Dendritic cell treated with granulocyte-macrophage colony-stimulating factor and Interleukin-4, amounts not matched to agents 40 ng/mL and 50 ng/mL, for 4 days (primary cell): ENCODE results near the gene CTU1.

Source experiments
- H3K27ac Mint-ChIP-seq: one replicate; pipeline ENCODE4 v1.8.0; 2022; ENCODE audit warnings: mild to moderate bottlenecking, mixed read lengths
- H3K27me3 Mint-ChIP-seq: one replicate; pipeline ENCODE4 v1.8.0; 2022; ENCODE audit warnings: mild to moderate bottlenecking, mixed read lengths
- H3K36me3 Mint-ChIP-seq: one replicate; pipeline ENCODE4 v1.8.0; 2022; ENCODE audit warnings: low read depth, mixed read lengths
- H3K4me1 Mint-ChIP-seq: one replicate; pipeline ENCODE4 v1.8.0; 2022; ENCODE audit warnings: low read depth, mixed read lengths
- H3K4me3 Mint-ChIP-seq: one replicate; pipeline ENCODE4 v1.8.0; 2022; ENCODE audit warnings: mild to moderate bottlenecking, moderate library complexity, mixed read lengths
- H3K9me3 Mint-ChIP-seq: one replicate; pipeline ENCODE4 v1.8.0; 2022; ENCODE audit warnings: mixed read lengths
- intact Hi-C: fragments of 100-400 bp; cut with micrococcal nuclease; formaldehyde crosslinking; loops from one replicate; pipeline ENCODE4 v1.15.0; 2022

Gene CTU1

GRCh38 chr19:51124729-51125128, 16.5 kb upstream of the CTU1 start, which contains the start of gene SIGLEC9:
SIGLEC9 (plus strand) TSS chr19:51124906; CDS start chr19:51124975, 69 bp downstream.
- no peaks in the 10 kb centered on the region for H3K27me3 Mint-ChIP-seq
- H3K4me1 Mint-ChIP-seq, result peaks cover 97% of the 10 kb centered on the region
- intact Hi-C loops, result loop anchor here (2.0 kb wide), 1 partner anchor 16 kb away; the partner anchor contains the start of gene CTU1
- H3K36me3 Mint-ChIP-seq, result peaks cover 51% of the 10 kb centered on the region
- H3K4me3 Mint-ChIP-seq, result peak within 1 kb of the TSS; percentile 88
- no peaks in the 10 kb centered on the region for H3K9me3 Mint-ChIP-seq
- H3K27ac Mint-ChIP-seq, result peak within 1 kb of the TSS; percentile 97

- H3K27ac Mint-ChIP-seq, result peak overlapping the region; percentile 97
- H3K4me3 Mint-ChIP-seq, result peak overlapping the region; percentile 88
- intact Hi-C loops, result loop anchor here (2.0 kb wide), 1 partner anchor 15 kb away; the partner anchor contains the start of gene CTU1
- H3K9me3 Mint-ChIP-seq, result no peaks in the 10 kb centered on the region
- peaks cover 99% of the 10 kb centered on the region for H3K4me1 Mint-ChIP-seq
- H3K36me3 Mint-ChIP-seq, result peaks cover 46% of the 10 kb centered on the region
- no peaks in the 10 kb centered on the region for H3K27me3 Mint-ChIP-seq
Measured at GRCh38 chr19:51124216-51124615, 16.0 kb upstream of the CTU1 start.

GRCh38 chr19:51123802-51124201, 15.6 kb upstream of the CTU1 start:
- Mint-ChIP-seq H3K36me3 (peaks cover 42% of the 10 kb centered on the region), H3K27ac (peak overlapping the region; percentile 97), H3K27me3 (no peaks in the 10 kb centered on the region), H3K4me3 (peak overlapping the region; percentile 88), H3K9me3 (no peaks in the 10 kb centered on the region), H3K4me1 (peaks cover 99% of the 10 kb centered on the region)
- intact Hi-C loops, result loop anchor here (2.0 kb wide), 2 partner anchors 13 to 15 kb away; partner anchors contain the start of gene CTU1

GRCh38 chr19:51123381-51123800, 15.2 kb upstream of the CTU1 start:
- H3K9me3 Mint-ChIP-seq, result no peaks in the 10 kb centered on the region
- no peaks in the 10 kb centered on the region for H3K27me3 Mint-ChIP-seq
- peak overlapping the region; percentile 97 for H3K27ac Mint-ChIP-seq
- peak overlapping the region; percentile 88 for H3K4me3 Mint-ChIP-seq
- peaks cover 99% of the 10 kb centered on the region for H3K4me1 Mint-ChIP-seq
- intact Hi-C loops, result loop anchor here (2.0 kb wide), 1 partner anchor 13 kb away; no protein-coding TSS in a partner anchor
- H3K36me3 Mint-ChIP-seq, result peaks cover 38% of the 10 kb centered on the region

- H3K36me3 Mint-ChIP-seq, result peaks cover 27% of the 10 kb centered on the region
- no peaks in the 10 kb centered on the region for H3K27me3 Mint-ChIP-seq
- H3K9me3 Mint-ChIP-seq, result no peaks in the 10 kb centered on the region
- peak overlapping the region; percentile 97 for H3K27ac Mint-ChIP-seq
- H3K4me3 Mint-ChIP-seq, result peak overlapping the region; percentile 88
- H3K4me1 Mint-ChIP-seq, result peaks cover 94% of the 10 kb centered on the region
- intact Hi-C loops, result loop anchor here (2.0 kb wide), 1 partner anchor 14 kb away; no protein-coding TSS in a partner anchor
Measured at GRCh38 chr19:51122112-51122981, 14.1 kb upstream of the CTU1 start.

GRCh38 chr19:51121257-51121656, 13.0 kb upstream of the CTU1 start:
- Mint-ChIP-seq H3K27ac (peak overlapping the region; percentile 97), H3K36me3 (peaks cover 16% of the 10 kb centered on the region), H3K4me1 (peaks cover 83% of the 10 kb centered on the region), H3K9me3 (no peaks in the 10 kb centered on the region), H3K27me3 (no peaks in the 10 kb centered on the region), H3K4me3 (no peak overlapping the region)
- intact Hi-C loops, result no loop called here

- peak overlapping the region; percentile 97 for H3K27ac Mint-ChIP-seq
- H3K4me3 Mint-ChIP-seq, result no peak overlapping the region
- peaks cover 79% of the 10 kb centered on the region for H3K4me1 Mint-ChIP-seq
- H3K9me3 Mint-ChIP-seq, result no peaks in the 10 kb centered on the region
- H3K36me3 Mint-ChIP-seq, result peaks cover 5% of the 10 kb centered on the region
- no peaks in the 10 kb centered on the region for H3K27me3 Mint-ChIP-seq
- intact Hi-C loops, result no loop called here
Measured at GRCh38 chr19:51120160-51120559, 12.0 kb upstream of the CTU1 start.

GRCh38 chr19:51119611-51120010, 11.4 kb upstream of the CTU1 start:
- peak overlapping the region; percentile 97 for H3K27ac Mint-ChIP-seq
- peaks cover 79% of the 10 kb centered on the region for H3K4me1 Mint-ChIP-seq
- H3K4me3 Mint-ChIP-seq, result no peak overlapping the region
- no peaks in the 10 kb centered on the region for H3K36me3 Mint-ChIP-seq
- no peaks in the 10 kb centered on the region for H3K27me3 Mint-ChIP-seq
- intact Hi-C loops, result no loop called here
- H3K9me3 Mint-ChIP-seq, result no peaks in the 10 kb centered on the region

- H3K4me1 Mint-ChIP-seq, result peaks cover 78% of the 10 kb centered on the region
- no peaks in the 10 kb centered on the region for H3K27me3 Mint-ChIP-seq
- peak overlapping the region; percentile 97 for H3K27ac Mint-ChIP-seq
- no peaks in the 10 kb centered on the region for H3K36me3 Mint-ChIP-seq
- intact Hi-C loops, result no loop called here
- no peak overlapping the region for H3K4me3 Mint-ChIP-seq
- H3K9me3 Mint-ChIP-seq, result no peaks in the 10 kb centered on the region
Measured at GRCh38 chr19:51119101-51119500, 10.9 kb upstream of the CTU1 start.

- intact Hi-C loops, result no loop called here
- Mint-ChIP-seq H3K27me3 (no peaks in the 10 kb centered on the region), H3K9me3 (no peaks in the 10 kb centered on the region), H3K4me3 (no peak overlapping the region), H3K36me3 (no peaks in the 10 kb centered on the region), H3K4me1 (peaks cover 55% of the 10 kb centered on the region), H3K27ac (no peak overlapping the region)
Measured at GRCh38 chr19:51116736-51117286, 8.6 kb upstream of the CTU1 start.

- Mint-ChIP-seq H3K27ac (peak overlapping the region; percentile 44), H3K4me3 (no peak overlapping the region), H3K4me1 (peaks cover 30% of the 10 kb centered on the region), H3K9me3 (no peaks in the 10 kb centered on the region), H3K27me3 (no peaks in the 10 kb centered on the region), H3K36me3 (no peaks in the 10 kb centered on the region)
- intact Hi-C loops, result no loop called here
Measured at GRCh38 chr19:51114087-51114729, 6.0 kb upstream of the CTU1 start.

- H3K36me3 Mint-ChIP-seq, result peaks cover 22% of the 10 kb centered on the region
- no peaks in the 10 kb centered on the region for H3K9me3 Mint-ChIP-seq
- H3K4me1 Mint-ChIP-seq, result peaks cover 29% of the 10 kb centered on the region
- H3K27me3 Mint-ChIP-seq, result no peaks in the 10 kb centered on the region
- no peak overlapping the region for H3K4me3 Mint-ChIP-seq
- H3K27ac Mint-ChIP-seq, result no peak overlapping the region
- intact Hi-C loops, result no loop called here
Measured at GRCh38 chr19:51111606-51112005, 3.4 kb upstream of the CTU1 start.

GRCh38 chr19:51110666-51110971, 2.4 kb upstream of the CTU1 start:
- Mint-ChIP-seq H3K27me3 (no peaks in the 10 kb centered on the region), H3K27ac (no peak overlapping the region), H3K36me3 (peaks cover 29% of the 10 kb centered on the region), H3K4me3 (no peak overlapping the region), H3K9me3 (no peaks in the 10 kb centered on the region), H3K4me1 (peaks cover 34% of the 10 kb centered on the region)
- intact Hi-C loops, result no loop called here

- no peaks in the 10 kb centered on the region for H3K9me3 Mint-ChIP-seq
- H3K4me3 Mint-ChIP-seq, result peak overlapping the region; percentile 87
- intact Hi-C loops, result loop anchor here (2.0 kb wide), 2 partner anchors 16 to 28 kb away; partner anchors contain the start of gene SIGLEC9
- peak overlapping the region; percentile 88 for H3K27ac Mint-ChIP-seq
- H3K4me1 Mint-ChIP-seq, result peaks cover 29% of the 10 kb centered on the region
- H3K36me3 Mint-ChIP-seq, result peaks cover 48% of the 10 kb centered on the region
- H3K27me3 Mint-ChIP-seq, result no peaks in the 10 kb centered on the region
Measured at GRCh38 chr19:51108805-51109146, 567 bp upstream of the CTU1 start.
